HG03097 (cell line): ENCODE measurements around the gene KRT78.
"Not testable (repeated sequence)": the region's sequence is repeated elsewhere in the genome, so short reads cannot be mapped to it uniquely, and the experiment has no call there.

Experiments
- ATAC-seq: cut with Tn5 transposase; IDR thresholded peaks from one replicate; pipeline ENCODE4 v1.9.1; 2021; ENCODE audit not compliant: unreplicated experiment, low FRiP score

Gene KRT78

GRCh38 chr12:52848661-52849255 is at the start of gene KRT78:
Gene KRT78 (minus strand): TSS chr12:52848994. CDS start chr12:52848930, 64 bp downstream.
- no peak for ATAC-seq

- ATAC-seq, result no peak
Measured at GRCh38 chr12:52896190-52897100, 47.7 kb upstream of the KRT78 start.

GRCh38 chr12:52895726-52896189 is 47.0 kb upstream of the KRT78 start:
- no peak for ATAC-seq

GRCh38 chr12:52892974-52893373 is 44.2 kb upstream of the KRT78 start:
- ATAC-seq, result no peak

- ATAC-seq, result no peak
Measured at GRCh38 chr12:52892207-52892852, 43.5 kb upstream of the KRT78 start.

- ATAC-seq, result no peak
Measured at GRCh38 chr12:52891044-52891443, 42.2 kb upstream of the KRT78 start.

GRCh38 chr12:52890417-52890816 is 41.6 kb upstream of the KRT78 start:
- no peak for ATAC-seq

- ATAC-seq, result no peak
Measured at GRCh38 chr12:52884526-52885293, 35.9 kb upstream of the KRT78 start.

- not testable (repeated sequence) for ATAC-seq
Measured at GRCh38 chr12:52880499-52880898, 31.7 kb upstream of the KRT78 start.

GRCh38 chr12:52879394-52880351 is 30.9 kb upstream of the KRT78 start:
- no peak for ATAC-seq

GRCh38 chr12:52878507-52879393 is 30.0 kb upstream of the KRT78 start:
- ATAC-seq, result no peak

GRCh38 chr12:52877242-52877641 is 28.4 kb upstream of the KRT78 start:
- ATAC-seq, result no peak

GRCh38 chr12:52876372-52876771 is 27.6 kb upstream of the KRT78 start:
- ATAC-seq, result no peak

- no peak for ATAC-seq
Measured at GRCh38 chr12:52874573-52875435, 26.0 kb upstream of the KRT78 start.

- ATAC-seq, result no peak
Measured at GRCh38 chr12:52873832-52874572, 25.2 kb upstream of the KRT78 start.

GRCh38 chr12:52873513-52873831 is 24.7 kb upstream of the KRT78 start:
- ATAC-seq, result no peak
